GM12878 (cell line): ENCODE measurements around the gene PLPPR1. TPM values are rescaled to one million over a fixed set of nuclear protein-coding genes. Genes with fewer than 3 reads are reported as not detected.

ENCODE experiments used
- ATAC-seq: fragments of 200-7000 bp; cut with Tn5 transposase; 3 replicates; pipeline ENCODE4 v1.9.1; 2020; ENCODE audit warnings: mild to moderate bottlenecking, moderate library complexity
- BruUV-seq: library from RNA; stranded (reverse); fragments of 400-500 nt; replicated peaks from 2 replicates; lab custom pipeline; 2021; lab: Mats Ljungman, UMichigan
- CTCF ChIA-PET: fragments of 300-600 bp; sonication (Branson Sonifier 250); formaldehyde crosslinking; extraction: SDS; loops from one replicate; lab custom pipeline; 2021; ENCODE audit warnings: inconsistent platforms; lab: Yijun Ruan, JAX
- POLR2A ChIA-PET: fragments of 350-600 bp; formaldehyde crosslinking; extraction: SDS; loops from one replicate; lab custom pipeline; 2021; ENCODE audit warnings: inconsistent platforms; lab: Charles Lee
- RAD21 ChIA-PET: fragments of 300-600 bp; sonication (Branson Sonifier 250); formaldehyde crosslinking; loops from one replicate; lab custom pipeline; 2023; ENCODE audit warnings: antibody characterized with exemption; ENCODE audit not compliant: unreplicated experiment; lab: Charles Lee
- SMC1A ChIA-PET: fragments of 300-600 bp; sonication (Branson Sonifier 250); formaldehyde crosslinking; loops from one replicate; lab custom pipeline; 2023; ENCODE audit not compliant: unreplicated experiment, uncharacterized antibody; lab: Charles Lee
- DNase-seq: peaks from one replicate; pipeline ENCODE4 v3.0.0-alpha.2; 2011; ENCODE audit warnings: low read depth, low spot score
- FAIRE-seq: peaks from 3 replicates; lab custom pipeline; 2011; peaks lifted over from hg19 to GRCh38; lab: Jason Lieb, UNC
- H2AFZ ChIP-seq: 2 replicates; pipeline ENCODE4 v1.6.0; 2011; ENCODE audit warnings: low read depth, low read length, control low read depth; ENCODE audit not compliant: control insufficient read depth
- H3K27ac ChIP-seq: 2 replicates; pipeline ENCODE4 v1.5.1; 2011; ENCODE audit warnings: control low read depth; ENCODE audit not compliant: control insufficient read depth, insufficient read depth
- H3K27me3 ChIP-seq, 2 experiments: replicated peaks in 1 of 2; 2 replicates each; pipeline versions ENCODE4 v1.6.0 to v1.6.1; 2011; ENCODE audit warnings: low read length in 1 of 2; ENCODE audit not compliant: control insufficient read depth in 2 of 2, insufficient read depth in 2 of 2
- H3K36me3 ChIP-seq, 2 experiments: 2 replicates each; pipeline ENCODE4 v1.5.1; 2011; ENCODE audit warnings: low read length in 1 of 2; ENCODE audit not compliant: control insufficient read depth in 2 of 2, insufficient read depth in 2 of 2
- H3K4me1 ChIP-seq: 2 replicates; pipeline ENCODE4 v1.6.1; 2011; ENCODE audit warnings: mild to moderate bottlenecking, low read length, moderate library complexity, mixed read lengths; ENCODE audit not compliant: control insufficient read depth, insufficient read depth
- H3K4me2 ChIP-seq: 2 replicates; pipeline ENCODE4 v1.6.0; 2011; ENCODE audit warnings: control low read depth; ENCODE audit not compliant: control insufficient read depth, insufficient read depth
- H3K4me3 ChIP-seq: fragments of 200-600 bp; sonication (generic); 2 replicates; pipeline ENCODE4 v1.5.1; 2016
- H3K79me2 ChIP-seq: 2 replicates; pipeline ENCODE4 v1.6.0; 2011; ENCODE audit warnings: low read length; ENCODE audit not compliant: control insufficient read depth, insufficient read depth
- H3K9ac ChIP-seq: 2 replicates; pipeline ENCODE4 v1.8.0; 2011; ENCODE audit warnings: low read length, control low read depth, mixed read lengths; ENCODE audit not compliant: control insufficient read depth, insufficient read depth
- H3K9me3 ChIP-seq: replicated peaks from 3 replicates; pipeline ENCODE4 v1.5.1; 2011; ENCODE audit warnings: mild to moderate bottlenecking, low read length; ENCODE audit not compliant: control insufficient read depth, insufficient read depth
- H4K20me1 ChIP-seq: 2 replicates; pipeline ENCODE4 v1.6.0; 2011; ENCODE audit not compliant: control insufficient read depth, insufficient read depth
- CTCF ChIP-seq, 3 experiments: IDR thresholded peaks in 2 of 3; conservative IDR thresholded peaks in 1 of 3; 2 replicates each; pipeline ENCODE4 v1.5.1; 2011; ENCODE audit warnings: low read depth in 3 of 3, low read length in 3 of 3, mild to moderate bottlenecking in 3 of 3, control low read depth in 2 of 3, moderate library complexity in 2 of 3, inconsistent platforms in 1 of 3, mixed read lengths in 1 of 3; ENCODE audit not compliant: control insufficient read depth in 2 of 3, insufficient read depth in 1 of 3; ENCODE audit errors: extremely low read depth in 1 of 3
- RAD21 ChIP-seq: IDR thresholded peaks from 2 replicates; pipeline ENCODE4 v1.6.1; 2011; ENCODE audit warnings: mild to moderate bottlenecking, low read depth, low read length, moderate library complexity; ENCODE audit not compliant: insufficient read depth
- SMC3 ChIP-seq: IDR thresholded peaks from 2 replicates; pipeline ENCODE4 v1.6.1; 2011; ENCODE audit warnings: low read length, improper control_type of control experiment, borderline replicate concordance
- ZNF24 ChIP-seq: fragments of 450-650 bp; IDR thresholded peaks from 2 replicates; pipeline ENCODE4 v1.6.1; 2017; ENCODE audit warnings: antibody characterized with exemption, mild to moderate bottlenecking
- WGBS: methylation state at CpG from one replicate; pipeline ENCODE4 v1.1.6; 2016; ENCODE audit warnings: low lambda C conversion rate; ENCODE audit not compliant: insufficient replicate concordance, insufficient coverage; ENCODE audit errors: missing lambda C conversion rate; 5-methylcytosine and 5-hydroxymethylcytosine counted together
- in situ Hi-C: fragments of 300-500 bp; cut with MboI; formaldehyde crosslinking; loops from 9 replicates; pipeline ENCODE4 v1.14.3; 2018; ENCODE audit warnings: mixed read lengths
- intact Hi-C: fragments of 100-400 bp; cut with micrococcal nuclease; formaldehyde crosslinking; loops from one replicate; pipeline ENCODE4 v1.14.2; 2022; ENCODE audit not compliant: unreplicated experiment
- polyA plus RNA-seq, 11 experiments: library from polyadenylated mRNA; depleted of rRNA in 4 of 11; unstranded in 6 of 11; stranded (reverse) in 5 of 11; fragments of >200 nt; fragmentation: Nextera tagmentation in 4 of 11; fragmentation: Illumina TruSeq in 1 of 11; extraction: Ambion mirVana in 4 of 11; extraction: Trizol in 1 of 11; gene quantifications; 1 replicate in 1 of 11; 2 replicates in 10 of 11; pipeline versions ENCODE4 v1.2.1 to v1.2.3, GENCODE V29; 2011 to 2016; ENCODE audit warnings: inconsistent platforms in 2 of 11, missing spikeins in 2 of 11, low read depth in 1 of 11
- total RNA-seq, 4 experiments: library from RNA; depleted of rRNA in 3 of 4; stranded (reverse); fragments of >200 nt in 3 of 4; fragmentation: Illumina TruSeq in 1 of 4; extraction: Trizol in 1 of 4; gene quantifications; 2 replicates each; pipeline versions ENCODE4 v1.2.1 to v1.2.3, GENCODE V29; 2013 to 2021

Gene PLPPR1
- total and polyA plus RNA-seq, 10 of the 15 experiments (the other 5 are each of a cell fraction or from before 2014, with no cell fraction given), result 0.69 TPM; not detected in 9

- Histone ChIP-seq H3K27ac (no peak overlapping the region), H3K27me3 (no peaks in the 10 kb centered on the region), H4K20me1 (no peaks in the 10 kb centered on the region), H3K4me3 (no peak overlapping the region), H3K9me3 (no peaks in the 10 kb centered on the region), H3K36me3 (no peaks in the 10 kb centered on the region), H2AFZ (no peak overlapping the region), H3K4me1 (no peaks in the 10 kb centered on the region), H3K9ac (no peak overlapping the region), H3K4me2 (no peak overlapping the region), H3K79me2 (no peaks in the 10 kb centered on the region)
- in situ Hi-C loops, result no loop called here
- ChIA-PET CTCF (interaction anchor here (0.7 to 1.7 kb wide), 12 partner anchors 9 to 635 kb away, joined by 3 to 9 read pairs (median 4); no protein-coding TSS in a partner anchor), SMC1A (interaction anchor here (0.9 to 3.5 kb wide), 11 partner anchors 9 to 739 kb away, joined by 3 to 14 read pairs (median 3); no protein-coding TSS in a partner anchor), RAD21 (interaction anchor here (0.7 to 1.1 kb wide), 5 partner anchors 60 to 117 kb away, joined by 3 to 8 read pairs (median 3); no protein-coding TSS in a partner anchor), POLR2A (no interaction called here)
- BruUV-seq, result no TSS peak
- no peak for FAIRE-seq
- 8% methylated on average over 6 of the region's 6 CpGs for WGBS
- intact Hi-C loops, result loop anchor here (1.0 to 5.0 kb wide), 2 partner anchors 116 to 533 kb away; no protein-coding TSS in a partner anchor
- TF ChIP-seq CTCF (IDR thresholded peaks at IDR 0.05 in 2 of 3, conservative IDR thresholded peaks at IDR 0.05 in 1 of 3; ENCODE audit: control insufficient read depth in 2 of 3, extremely low read depth in 1 of 3, insufficient read depth in 1 of 3, low read depth in 3 of 3, low read length in 3 of 3) (peak; percentile 38 to 57 (median 40); a peak in 4 of 6 replicates), ZNF24 (no peak), RAD21 (peak; percentile 61), SMC3 (peak; percentile 57; the same call in 1 of the 2 replicates)
- no peak for DNase-seq
- peak; percentile 71 for ATAC-seq
These were observed 206.8 kb downstream of the PLPPR1 start for GRCh38 chr9:101235105-101235866.
